ENCODE results near the gene NUP98. TPM values are rescaled to one million over a fixed set of nuclear protein-coding genes. Genes with fewer than 3 reads are reported as not detected.
"Not testable (repeated sequence)": the region's sequence is repeated elsewhere in the genome, so short reads cannot be mapped to it uniquely, and the experiment has no call there.

The NUP98 gene
- total and polyA plus RNA-seq, 4 experiments from 2014 or later, result 31.9 to 112 (median 80.5) TPM

DNA sequence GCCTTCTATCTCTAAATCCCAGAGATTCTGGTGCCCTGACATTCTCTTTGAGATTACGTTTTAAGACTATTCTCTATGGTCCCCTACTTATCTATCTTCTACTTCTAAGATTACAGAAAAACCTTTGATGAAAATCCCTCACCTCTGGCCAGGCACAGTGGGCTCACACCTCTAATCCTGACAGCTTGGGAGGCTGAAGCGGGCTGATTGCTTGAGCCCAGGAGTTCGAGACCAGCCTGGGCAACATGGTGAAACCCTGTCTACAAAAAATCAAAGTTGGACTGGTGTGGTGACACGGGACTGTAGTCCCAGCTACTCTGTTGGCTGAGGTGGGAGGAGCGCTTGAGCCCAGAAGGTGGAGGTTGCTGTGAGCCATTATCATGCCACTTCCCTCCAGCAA is 14.4 kb downstream of the NUP98 start:
- Histone ChIP-seq H3K27me3 (ENCODE audit: insufficient read depth, low read length) (no peaks in the 10 kb centered on the region), H3K4me3 (ENCODE audit: low read length in 2 of 2) (no peak overlapping the region), H3K36me3 (ENCODE audit: insufficient read depth, low read length) (peaks cover 20% of the 10 kb centered on the region), H3K4me1 (ENCODE audit: insufficient read depth, low read length) (peaks cover 60% of the 10 kb centered on the region), H3K27ac (ENCODE audit: low read depth, low read length) (no peak overlapping the region), H3K9me3 (ENCODE audit: control insufficient read depth in 1 of 2, low read length in 2 of 2) (no peaks in the 10 kb centered on the region)
- ChIA-PET CTCF (ENCODE audit: partially characterized antibody) (interaction anchor here (1.4 to 5.4 kb wide), 5 partner anchors 25 to 290 kb away, joined by 3 to 39 read pairs (median 8); partner anchors contain the start of genes PGAP2 and RHOG), POLR2A (ENCODE audit: partially characterized antibody) (interaction anchor here (1.2 to 1.8 kb wide), 2 partner anchors 15 to 72 kb away, joined by 4 to 5 read pairs; partner anchors contain the start of genes NUP98 and STIM1)
- no peaks in the 10 kb centered on the region for H3K27me3 Mint-ChIP-seq
- peaks cover 37 to 64% (median 50%) of the 10 kb centered on the region in 4 donors for H3K4me1 Mint-ChIP-seq
- peaks cover 23 to 47% of the 10 kb centered on the region in 2 donors for H3K36me3 Mint-ChIP-seq
- no peaks in the 10 kb centered on the region for H3K9me3 Mint-ChIP-seq
- intact Hi-C loops (cut with micrococcal nuclease), result no loop called here
- no peak for DNase-seq
- H3K27ac Mint-ChIP-seq, result peak overlapping the region; percentile 32 to 71 (median 59)
- peak overlapping the region in 2 of 8 donors; percentile 24 to 50 for H3K4me3 Mint-ChIP-seq

GRCh38 chr11:3781423-3781822 is 15.9 kb downstream of the NUP98 start:
- H3K27me3 ChIP-seq (ENCODE audit: insufficient read depth, low read length), result no peaks in the 10 kb centered on the region
- peak overlapping the region in 4 of 7 donors; percentile 41 to 81 (median 66) for H3K27ac Mint-ChIP-seq
- DNase-seq, result no peak
- H3K4me3 Mint-ChIP-seq, result no peak overlapping the region
- H3K9me3 Mint-ChIP-seq, result no peaks in the 10 kb centered on the region
- H3K36me3 Mint-ChIP-seq, result peaks cover 31 to 49% of the 10 kb centered on the region in 2 donors
- CTCF ChIA-PET (ENCODE audit: partially characterized antibody), result interaction anchor here (0.7 to 5.4 kb wide), 4 partner anchors 26 to 263 kb away, joined by 3 to 39 read pairs (median 6); partner anchors contain the start of genes PGAP2 and RHOG
- no peak overlapping the region for H3K4me3 ChIP-seq (ENCODE audit: low read length in 2 of 2)
- peaks cover 20% of the 10 kb centered on the region for H3K36me3 ChIP-seq (ENCODE audit: insufficient read depth, low read length)
- POLR2A ChIA-PET (ENCODE audit: partially characterized antibody), result interaction anchor here (0.6 kb wide), 1 partner anchor 9 kb away, joined by 3 read pairs; no protein-coding TSS in a partner anchor
- H3K4me1 ChIP-seq (ENCODE audit: insufficient read depth, low read length), result peaks cover 47% of the 10 kb centered on the region
- H3K9me3 ChIP-seq (ENCODE audit: control insufficient read depth in 1 of 2, low read length in 2 of 2), result no peaks in the 10 kb centered on the region
- H3K27ac ChIP-seq (ENCODE audit: low read depth, low read length), result no peak overlapping the region
- intact Hi-C loops (cut with micrococcal nuclease), result no loop called here
- peaks cover 27 to 48% (median 37%) of the 10 kb centered on the region in 4 donors for H3K4me1 Mint-ChIP-seq
- no peaks in the 10 kb centered on the region for H3K27me3 Mint-ChIP-seq

GRCh38 chr11:3775736-3776406 is 21.5 kb downstream of the NUP98 start:
- H3K27ac ChIP-seq (ENCODE audit: low read depth, low read length), result no peak overlapping the region

GRCh38 chr11:3773180-3773579 is 24.2 kb downstream of the NUP98 start:
- ChIA-PET POLR2A (ENCODE audit: partially characterized antibody) (interaction anchor here (0.6 to 2.1 kb wide), 2 partner anchors 12 to 36 kb away, joined by 5 read pairs; no protein-coding TSS in a partner anchor), CTCF (ENCODE audit: partially characterized antibody) (interaction anchor here (0.6 to 1.8 kb wide), 6 partner anchors 12 to 300 kb away, joined by 3 to 4 read pairs (median 3); no protein-coding TSS in a partner anchor)
- Mint-ChIP-seq H3K27me3 (no peaks in the 10 kb centered on the region), H3K4me1 (peaks cover 0 to 3% (median 1%) of the 10 kb centered on the region in 4 donors), H3K9me3 (no peaks in the 10 kb centered on the region), H3K4me3 (no peak overlapping the region), H3K36me3 (peaks cover 52 to 65% of the 10 kb centered on the region in 2 donors), H3K27ac (no peak overlapping the region)
- H3K4me3 ChIP-seq (ENCODE audit: low read length in 2 of 2), result no peak overlapping the region
- H3K36me3 ChIP-seq (ENCODE audit: insufficient read depth, low read length), result peaks cover 64% of the 10 kb centered on the region
- intact Hi-C loops (cut with micrococcal nuclease), result loop anchor here (5.0 kb wide), 1 partner anchor 34 kb away; the partner anchor contains the start of gene PGAP2
- H3K4me1 ChIP-seq (ENCODE audit: insufficient read depth, low read length), result no peaks in the 10 kb centered on the region
- H3K27me3 ChIP-seq (ENCODE audit: insufficient read depth, low read length), result no peaks in the 10 kb centered on the region
- no peak overlapping the region for H3K27ac ChIP-seq (ENCODE audit: low read depth, low read length)
- H3K9me3 ChIP-seq (ENCODE audit: control insufficient read depth in 1 of 2, low read length in 2 of 2), result no peaks in the 10 kb centered on the region
- DNase-seq, result no peak

More at GRCh38 chr11:3775736-3776406, 21.5 kb downstream of the NUP98 start:
- Mint-ChIP-seq H3K4me1 (peaks cover 0 to 3% (median 1%) of the 10 kb centered on the region in 4 donors), H3K4me3 (no peak overlapping the region), H3K9me3 (no peaks in the 10 kb centered on the region), H3K27me3 (no peaks in the 10 kb centered on the region), H3K36me3 (peaks cover 54 to 64% of the 10 kb centered on the region in 2 donors), H3K27ac (no peak overlapping the region)
- ChIA-PET CTCF (ENCODE audit: partially characterized antibody) (interaction anchor here (1.5 to 2.0 kb wide), 2 partner anchors 12 to 32 kb away, joined by 4 to 11 read pairs; partner anchors contain the start of gene PGAP2), POLR2A (ENCODE audit: partially characterized antibody) (interaction anchor here (0.6 kb wide), 1 partner anchor 31 kb away, joined by 3 read pairs; no protein-coding TSS in a partner anchor)
- Histone ChIP-seq H3K36me3 (ENCODE audit: insufficient read depth, low read length) (peaks cover 63% of the 10 kb centered on the region), H3K4me1 (ENCODE audit: insufficient read depth, low read length) (no peaks in the 10 kb centered on the region), H3K9me3 (ENCODE audit: control insufficient read depth in 1 of 2, low read length in 2 of 2) (no peaks in the 10 kb centered on the region), H3K4me3 (ENCODE audit: low read length in 2 of 2) (no peak overlapping the region), H3K27me3 (ENCODE audit: insufficient read depth, low read length) (no peaks in the 10 kb centered on the region)
- intact Hi-C loops (cut with micrococcal nuclease), result no loop called here
- no peak for DNase-seq

DNA sequence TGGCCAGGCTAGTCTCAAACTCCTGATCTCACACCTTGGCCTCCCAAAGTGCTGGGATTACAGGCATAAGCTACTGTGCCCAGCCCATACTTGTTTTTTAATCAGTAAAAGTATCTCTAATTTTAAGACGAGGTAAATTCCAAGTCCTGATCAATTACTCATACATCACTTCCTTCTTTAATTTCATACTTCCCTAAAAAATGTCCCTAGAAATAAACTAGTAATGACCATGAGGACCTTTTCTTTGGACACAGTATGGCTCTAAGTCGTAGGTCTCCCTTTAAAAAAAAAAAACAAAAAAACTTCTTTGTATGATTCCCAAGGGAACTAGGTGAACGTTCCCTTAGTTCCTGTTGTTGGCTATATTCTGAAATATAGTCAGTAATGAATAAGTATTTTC is 29.8 kb downstream of the NUP98 start:
- ChIA-PET CTCF (ENCODE audit: partially characterized antibody) (no interaction called here), POLR2A (ENCODE audit: partially characterized antibody) (no interaction called here)
- H3K4me1 Mint-ChIP-seq, result peaks cover 0 to 3% (median under 1%) of the 10 kb centered on the region in 4 donors
- H3K4me3 Mint-ChIP-seq, result no peak overlapping the region
- no peak overlapping the region for H3K27ac ChIP-seq (ENCODE audit: low read depth, low read length)
- no peak overlapping the region for H3K27ac Mint-ChIP-seq
- no peaks in the 10 kb centered on the region for H3K27me3 ChIP-seq (ENCODE audit: insufficient read depth, low read length)
- no peaks in the 10 kb centered on the region for H3K27me3 Mint-ChIP-seq
- DNase-seq, result no peak
- intact Hi-C loops (cut with micrococcal nuclease), result no loop called here
- no peaks in the 10 kb centered on the region for H3K4me1 ChIP-seq (ENCODE audit: insufficient read depth, low read length)
- peaks cover 42 to 82% of the 10 kb centered on the region in 2 donors for H3K36me3 Mint-ChIP-seq
- no peaks in the 10 kb centered on the region for H3K9me3 Mint-ChIP-seq
- H3K9me3 ChIP-seq (ENCODE audit: control insufficient read depth in 1 of 2, low read length in 2 of 2), result no peaks in the 10 kb centered on the region
- peaks cover 82% of the 10 kb centered on the region for H3K36me3 ChIP-seq (ENCODE audit: insufficient read depth, low read length)
- H3K4me3 ChIP-seq (ENCODE audit: low read length in 2 of 2), result no peak overlapping the region

DNA sequence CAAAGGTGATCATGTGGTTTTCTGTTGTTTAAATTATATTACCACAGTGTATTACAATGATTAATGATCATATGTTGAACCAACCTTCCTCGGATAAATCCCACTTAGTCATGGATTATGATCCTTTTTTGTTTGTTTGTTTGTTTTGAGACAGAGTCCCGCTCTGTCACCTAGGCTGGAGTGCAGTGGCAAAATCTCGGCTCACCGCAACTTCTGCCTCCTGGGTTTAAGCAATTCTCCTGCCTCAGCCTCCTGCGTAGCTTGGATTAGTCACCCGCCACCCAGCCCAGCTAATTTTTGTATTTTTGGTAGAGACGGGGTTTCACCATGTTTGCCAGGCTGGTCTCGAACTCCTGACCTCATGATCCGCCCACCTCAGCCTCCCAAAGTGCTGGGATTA is 30.5 kb downstream of the NUP98 start:
- H3K27ac ChIP-seq (ENCODE audit: low read depth, low read length); DNase-seq; H3K4me3 Mint-ChIP-seq; POLR2A ChIA-PET (ENCODE audit: partially characterized antibody); H3K27me3 ChIP-seq (ENCODE audit: insufficient read depth, low read length); H3K4me3 ChIP-seq (ENCODE audit: low read length in 2 of 2); intact Hi-C loops (cut with micrococcal nuclease); CTCF ChIA-PET (ENCODE audit: partially characterized antibody); H3K4me1 Mint-ChIP-seq; H3K9me3 ChIP-seq (ENCODE audit: control insufficient read depth in 1 of 2, low read length in 2 of 2); H3K27me3 Mint-ChIP-seq; H3K9me3 Mint-ChIP-seq; H3K4me1 ChIP-seq (ENCODE audit: insufficient read depth, low read length): not testable (repeated sequence)
- H3K27ac Mint-ChIP-seq, result peak overlapping the region in 2 of 7 donors; percentile 36 to 78
- peaks cover 43 to 81% of the 10 kb centered on the region in 2 donors for H3K36me3 Mint-ChIP-seq
- H3K36me3 ChIP-seq (ENCODE audit: insufficient read depth, low read length), result peaks cover 84% of the 10 kb centered on the region

DNA sequence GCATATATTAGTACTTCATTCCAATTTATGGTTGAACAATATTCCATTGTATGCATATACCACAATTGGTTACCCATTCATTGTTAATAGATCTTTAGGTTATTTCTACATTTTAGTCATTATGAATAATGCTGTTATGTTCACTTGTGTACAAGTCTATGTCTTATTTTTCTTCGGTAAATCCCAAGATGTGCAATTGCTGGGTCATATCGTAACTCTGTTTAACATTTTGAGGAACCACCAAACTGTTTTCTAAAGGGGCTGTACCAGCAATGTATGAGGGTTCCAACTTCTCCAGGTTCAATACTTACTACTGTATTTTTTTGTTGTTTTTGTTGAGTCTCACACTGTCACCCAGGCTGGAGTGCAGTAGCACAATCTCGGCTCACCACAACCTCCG is 33.1 kb downstream of the NUP98 start:
- Histone ChIP-seq H3K36me3 (ENCODE audit: insufficient read depth, low read length) (peaks cover 76% of the 10 kb centered on the region), H3K27me3 (ENCODE audit: insufficient read depth, low read length) (no peaks in the 10 kb centered on the region), H3K4me1 (ENCODE audit: insufficient read depth, low read length) (no peaks in the 10 kb centered on the region), H3K4me3 (ENCODE audit: low read length in 2 of 2) (no peak overlapping the region), H3K27ac (ENCODE audit: low read depth, low read length) (no peak overlapping the region), H3K9me3 (ENCODE audit: control insufficient read depth in 1 of 2, low read length in 2 of 2) (no peaks in the 10 kb centered on the region)
- Mint-ChIP-seq H3K9me3 (no peaks in the 10 kb centered on the region), H3K4me3 (no peak overlapping the region), H3K27me3 (no peaks in the 10 kb centered on the region), H3K36me3 (peaks cover 45 to 79% of the 10 kb centered on the region in 2 donors), H3K27ac (no peak overlapping the region), H3K4me1 (peaks cover 0 to 5% (median under 1%) of the 10 kb centered on the region in 4 donors)
- DNase-seq, result no peak
- intact Hi-C loops (cut with micrococcal nuclease), result no loop called here
- POLR2A ChIA-PET (ENCODE audit: partially characterized antibody), result no interaction called here
- CTCF ChIA-PET (ENCODE audit: partially characterized antibody), result no interaction called here
